ENCODE results near the gene SPOCK2.
"Not testable (repeated sequence)": the region's sequence is repeated elsewhere in the genome, so short reads cannot be mapped to it uniquely, and the experiment has no call there.

Gene SPOCK2

GRCh38 chr10:72121389-72121788 is 33.0 kb upstream of the SPOCK2 start:
- no peak for DNase-seq (ENCODE audit: low read depth)
- TF ChIP-seq, protein P1, sequence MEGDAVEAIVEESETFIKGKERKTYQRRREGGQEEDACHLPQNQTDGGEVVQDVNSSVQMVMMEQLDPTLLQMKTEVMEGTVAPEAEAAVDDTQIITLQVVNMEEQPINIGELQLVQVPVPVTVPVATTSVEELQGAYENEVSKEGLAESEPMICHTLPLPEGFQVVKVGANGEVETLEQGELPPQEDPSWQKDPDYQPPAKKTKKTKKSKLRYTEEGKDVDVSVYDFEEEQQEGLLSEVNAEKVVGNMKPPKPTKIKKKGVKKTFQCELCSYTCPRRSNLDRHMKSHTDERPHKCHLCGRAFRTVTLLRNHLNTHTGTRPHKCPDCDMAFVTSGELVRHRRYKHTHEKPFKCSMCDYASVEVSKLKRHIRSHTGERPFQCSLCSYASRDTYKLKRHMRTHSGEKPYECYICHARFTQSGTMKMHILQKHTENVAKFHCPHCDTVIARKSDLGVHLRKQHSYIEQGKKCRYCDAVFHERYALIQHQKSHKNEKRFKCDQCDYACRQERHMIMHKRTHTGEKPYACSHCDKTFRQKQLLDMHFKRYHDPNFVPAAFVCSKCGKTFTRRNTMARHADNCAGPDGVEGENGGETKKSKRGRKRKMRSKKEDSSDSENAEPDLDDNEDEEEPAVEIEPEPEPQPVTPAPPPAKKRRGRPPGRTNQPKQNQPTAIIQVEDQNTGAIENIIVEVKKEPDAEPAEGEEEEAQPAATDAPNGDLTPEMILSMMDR (IDR thresholded peaks at IDR 0.05; ENCODE audit: control insufficient read depth, extremely low read depth, insufficient read depth): no peak
- no peak overlapping the region for H3K4me3 ChIP-seq (ENCODE audit: low read depth, low read length)

DNA sequence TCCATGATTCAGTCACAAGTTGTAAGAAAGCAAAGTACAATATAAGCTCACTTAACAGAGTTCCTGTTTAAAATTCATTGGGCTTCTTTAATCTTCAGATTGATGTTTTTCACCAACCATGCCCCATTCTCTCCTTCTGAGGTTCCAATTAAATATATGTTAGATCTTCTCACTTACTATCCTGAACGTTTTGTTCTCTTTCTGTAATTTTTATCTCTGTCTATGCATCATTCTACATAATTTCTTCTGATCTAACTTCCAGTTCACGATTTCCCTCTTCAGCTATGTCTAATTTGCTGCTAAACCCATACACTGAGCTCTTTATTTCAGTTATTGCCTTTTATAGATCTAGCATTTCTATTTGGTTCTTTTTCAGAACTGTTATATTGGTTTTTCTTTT is 28.0 kb upstream of the SPOCK2 start:
- TF ChIP-seq, protein P1 (IDR thresholded peaks at IDR 0.05; ENCODE audit: control insufficient read depth, extremely low read depth, insufficient read depth): no peak
- no peak for DNase-seq (ENCODE audit: low read depth)
- H3K4me3 ChIP-seq (ENCODE audit: low read depth, low read length): no peak overlapping the region

DNA sequence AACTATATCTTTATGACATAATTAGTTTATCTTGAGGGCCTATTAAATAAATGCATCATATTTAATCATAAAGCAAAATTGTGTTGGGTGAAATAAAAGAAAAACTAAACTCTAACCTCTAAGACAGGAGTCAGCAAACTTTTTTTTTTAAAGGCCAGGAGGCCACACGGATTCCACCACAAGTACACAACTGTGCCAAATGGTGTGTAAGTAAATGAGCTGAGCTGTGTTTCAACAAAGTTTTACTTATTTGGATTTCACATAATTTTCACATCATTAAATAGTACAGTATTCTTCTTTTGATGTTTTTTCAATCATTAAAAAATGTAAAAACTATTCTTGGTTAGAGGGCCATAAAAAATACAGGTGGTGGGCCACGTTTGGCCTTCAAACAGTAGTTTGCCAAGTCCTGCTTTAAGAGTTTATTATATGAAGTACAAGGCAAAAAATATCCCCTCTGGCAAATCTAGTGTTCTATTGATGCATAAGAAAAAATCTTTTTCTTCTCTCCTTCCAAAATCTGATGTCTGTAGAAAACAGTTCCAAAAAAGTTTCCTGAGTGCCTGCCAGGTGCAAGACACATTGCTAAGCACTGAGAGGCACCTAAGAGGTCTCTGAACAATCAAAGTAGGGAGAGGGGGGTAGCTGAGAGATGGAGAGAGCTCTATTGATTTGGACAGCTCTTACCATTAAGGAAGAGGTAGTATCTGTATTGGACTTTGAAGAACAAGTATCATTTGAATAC is 26.5 kb upstream of the SPOCK2 start:
- H3K4me3 ChIP-seq (ENCODE audit: low read depth, low read length): no peak overlapping the region
- DNase-seq (ENCODE audit: low read depth): no peak
- TF ChIP-seq, protein P1 (IDR thresholded peaks at IDR 0.05; ENCODE audit: control insufficient read depth, extremely low read depth, insufficient read depth): no peak

DNA sequence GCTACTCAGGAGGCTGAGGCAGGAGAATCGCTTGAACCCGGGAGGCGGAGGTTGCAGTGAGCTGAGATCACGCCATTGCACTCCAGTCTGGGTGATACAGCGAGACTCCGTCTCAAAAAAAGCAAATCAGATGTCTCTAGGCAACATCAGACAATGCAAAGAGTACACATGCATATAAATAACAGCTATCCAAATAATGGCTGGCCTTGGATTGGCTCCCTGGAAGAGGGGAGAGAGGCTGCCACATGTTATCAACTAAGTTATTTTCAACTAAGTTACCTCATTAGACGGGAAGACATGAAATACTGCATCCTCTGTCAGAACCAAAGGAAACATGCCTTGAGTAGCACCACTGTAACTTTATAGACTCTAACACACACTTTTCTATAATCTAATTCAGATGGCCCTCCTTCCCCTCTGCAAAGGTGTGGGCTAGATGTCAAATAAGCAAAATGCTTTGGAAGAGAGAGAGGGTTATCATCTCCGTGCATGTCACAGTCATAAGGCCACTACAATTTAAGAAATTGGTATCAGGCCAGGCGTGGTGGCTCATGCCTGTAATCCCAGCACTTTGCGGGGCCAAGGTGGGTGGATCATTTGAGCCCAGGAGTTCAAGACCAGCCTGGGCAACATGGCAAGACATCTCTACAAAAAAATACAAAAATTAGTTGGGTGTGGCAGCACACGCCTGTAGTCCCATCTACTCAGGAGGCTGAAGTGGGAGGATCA is 22.5 kb upstream of the SPOCK2 start:
- no peak for DNase-seq (ENCODE audit: low read depth)
- no peak overlapping the region for H3K4me3 ChIP-seq (ENCODE audit: low read depth, low read length)
- TF ChIP-seq, protein P1 (IDR thresholded peaks at IDR 0.05; ENCODE audit: control insufficient read depth, extremely low read depth, insufficient read depth): no peak

DNA sequence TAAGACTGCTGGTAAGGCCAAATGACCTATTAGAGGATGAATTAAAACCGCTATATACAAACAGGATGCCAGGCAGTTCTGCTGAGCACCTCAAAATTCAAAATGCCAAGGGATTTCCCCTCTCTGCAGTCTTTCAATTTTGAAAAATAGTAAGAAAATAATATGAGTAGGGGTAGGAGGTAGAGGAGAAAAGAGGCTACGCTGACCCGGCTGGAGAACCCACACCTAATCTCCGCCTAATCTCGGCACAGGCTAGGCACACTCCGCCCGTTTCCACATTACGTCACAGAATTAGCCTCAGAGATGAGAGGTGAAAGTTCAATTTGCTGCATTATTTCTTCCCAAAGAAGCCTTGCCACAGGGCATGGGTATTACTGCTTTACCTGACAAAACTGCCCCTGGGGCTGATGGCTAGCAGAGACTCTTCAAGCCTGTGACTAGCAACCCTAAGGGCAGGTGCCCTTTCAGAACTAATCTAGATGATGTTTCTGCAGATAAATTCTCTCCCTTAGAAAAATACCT is 21.3 kb upstream of the SPOCK2 start:
- TF ChIP-seq, protein P1 (IDR thresholded peaks at IDR 0.05; ENCODE audit: control insufficient read depth, extremely low read depth, insufficient read depth): no peak
- no peak for DNase-seq (ENCODE audit: low read depth)
- no peak overlapping the region for H3K4me3 ChIP-seq (ENCODE audit: low read depth, low read length)

DNA sequence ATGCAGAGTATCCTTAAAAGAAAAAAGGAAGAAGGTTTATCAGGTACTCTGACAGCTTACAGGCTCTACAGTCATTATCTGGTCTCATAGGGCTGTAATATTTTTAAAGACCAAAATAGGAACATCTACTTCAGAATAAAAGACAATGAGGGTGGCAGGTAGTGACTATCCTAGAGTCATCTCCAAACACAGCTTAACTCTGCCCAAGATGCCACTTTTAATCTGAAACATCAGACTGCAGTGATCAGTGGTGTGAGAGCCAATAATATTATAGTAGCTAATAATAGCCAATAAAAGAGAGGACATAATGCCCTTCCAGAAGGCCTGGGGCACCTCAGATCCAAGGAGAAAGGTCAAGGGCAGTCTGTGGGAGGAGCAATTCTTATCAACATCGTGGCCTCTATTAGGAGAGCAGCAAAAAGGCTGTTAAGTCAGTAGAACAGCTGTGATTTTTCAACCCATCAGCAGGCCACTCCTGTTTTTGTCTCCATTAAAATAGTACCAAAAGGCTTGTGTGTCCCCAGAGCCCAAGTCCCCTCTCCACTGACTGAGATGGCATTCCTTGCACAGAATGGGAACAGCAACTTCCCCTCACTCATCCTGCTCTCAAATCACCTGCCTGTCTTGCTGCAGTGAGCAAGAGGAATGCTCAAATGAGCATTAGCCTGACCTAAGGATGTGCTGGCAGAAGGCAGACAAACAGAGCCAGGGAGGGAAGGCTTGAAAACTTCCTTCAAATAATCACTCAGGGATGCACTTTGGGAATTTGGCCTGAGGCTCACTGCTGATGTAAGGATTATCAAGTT is 20.7 kb upstream of the SPOCK2 start:
- TF ChIP-seq, protein P1 (IDR thresholded peaks at IDR 0.05; ENCODE audit: control insufficient read depth, extremely low read depth, insufficient read depth): no peak

GRCh38 chr10:72108004-72108370 is 19.6 kb upstream of the SPOCK2 start:
- DNase-seq (ENCODE audit: low read depth); H3K4me3 ChIP-seq (ENCODE audit: low read depth, low read length): not testable (repeated sequence)

More for the DNA sequence above, 20.7 kb upstream of the SPOCK2 start:
- DNase-seq (ENCODE audit: low read depth): no peak
- H3K4me3 ChIP-seq (ENCODE audit: low read depth, low read length): no peak overlapping the region

Data from LNCaP clone FGC (cell line).